ENCODE results near the gene OR8B4.

Gene OR8B4

GRCh38 chr11:124380585-124380984, 44.1 kb downstream of the OR8B4 start:
- Mint-ChIP-seq H3K27ac (no peak overlapping the region), H3K4me3 (no peak overlapping the region), H3K4me1 (no peaks in the 10 kb centered on the region), H3K9me3 (no peaks in the 10 kb centered on the region), H3K36me3 (ENCODE audit: low read depth) (no peaks in the 10 kb centered on the region), H3K27me3 (peaks cover 3% of the 10 kb centered on the region)
- no peak for ATAC-seq
- no peak for DNase-seq

- Mint-ChIP-seq H3K27me3 (peaks cover 5% of the 10 kb centered on the region), H3K9me3 (no peaks in the 10 kb centered on the region), H3K4me1 (no peaks in the 10 kb centered on the region), H3K36me3 (ENCODE audit: low read depth) (no peaks in the 10 kb centered on the region), H3K27ac (no peak overlapping the region), H3K4me3 (no peak overlapping the region)
- ATAC-seq (no peak), DNase-seq (no peak)
Observed at GRCh38 chr11:124376280-124376679, 48.4 kb downstream of the OR8B4 start.

All from activated naive CD8-positive, alpha-beta T cell treated with anti-CD3 and anti-CD28 coated beads, Interleukin-2, amount 50 U/mL, for 24 hours (primary cell).